Measurements from ENCODE around the gene KRT25.
"Not testable (repeated sequence)": the region's sequence is repeated elsewhere in the genome, so short reads cannot be mapped to it uniquely, and the experiment has no call there.

Gene KRT25

DNA sequence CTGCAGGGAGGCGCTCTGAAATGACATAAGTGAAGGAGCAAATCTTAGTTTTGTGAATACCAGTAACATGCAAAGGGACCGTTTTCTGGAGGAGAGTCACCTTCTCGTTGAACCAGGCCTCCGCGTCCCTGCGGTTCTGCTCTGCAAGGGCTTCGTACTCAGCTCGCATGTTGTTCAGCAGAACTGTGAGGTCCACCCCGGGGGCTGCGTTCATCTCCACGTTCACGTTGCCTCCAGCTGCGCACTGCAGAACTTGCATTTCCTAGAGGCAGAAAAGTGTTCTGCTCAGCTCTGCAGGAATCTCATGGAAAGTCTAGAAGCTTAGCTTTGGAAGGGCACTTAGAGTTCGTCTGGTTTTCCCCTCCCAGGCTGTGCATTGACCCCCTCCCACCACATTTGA, 4.1 kb downstream of the KRT25 start:
- no peak for DNase-seq (ENCODE audit: low spot score)

DNA sequence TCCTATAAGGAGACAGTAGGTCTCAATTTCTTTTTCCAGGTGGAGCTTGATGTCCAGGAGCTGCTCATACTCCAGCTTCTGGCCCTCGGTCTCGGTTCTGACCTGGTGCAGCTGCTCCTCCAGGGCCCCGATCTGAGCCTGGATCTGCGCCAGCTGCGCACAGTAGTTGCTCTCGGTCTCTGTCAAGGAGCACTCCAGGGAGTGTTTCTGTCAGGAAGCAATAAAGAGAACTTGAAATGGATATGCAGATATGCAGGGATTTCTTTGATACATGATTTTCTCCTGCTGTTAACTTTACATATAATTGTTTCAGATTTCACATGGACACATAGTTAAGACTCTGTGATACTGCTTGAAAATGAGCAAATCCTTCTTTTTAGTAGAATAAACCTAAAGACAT, 4.7 kb downstream of the KRT25 start:
- no peak for DNase-seq (ENCODE audit: low spot score)

- DNase-seq (ENCODE audit: low spot score), result not testable (repeated sequence)
These were observed 6.5 kb downstream of the KRT25 start for GRCh38 chr17:40748666-40749065.

- no peak for DNase-seq (ENCODE audit: low spot score)
These were observed 16.6 kb downstream of the KRT25 start for GRCh38 chr17:40738553-40738952.

GRCh38 chr17:40735016-40735415, 20.1 kb downstream of the KRT25 start:
- no peak for DNase-seq (ENCODE audit: low spot score)

GRCh38 chr17:40734018-40734417, 21.1 kb downstream of the KRT25 start:
- no peak for DNase-seq (ENCODE audit: low spot score)

DNA sequence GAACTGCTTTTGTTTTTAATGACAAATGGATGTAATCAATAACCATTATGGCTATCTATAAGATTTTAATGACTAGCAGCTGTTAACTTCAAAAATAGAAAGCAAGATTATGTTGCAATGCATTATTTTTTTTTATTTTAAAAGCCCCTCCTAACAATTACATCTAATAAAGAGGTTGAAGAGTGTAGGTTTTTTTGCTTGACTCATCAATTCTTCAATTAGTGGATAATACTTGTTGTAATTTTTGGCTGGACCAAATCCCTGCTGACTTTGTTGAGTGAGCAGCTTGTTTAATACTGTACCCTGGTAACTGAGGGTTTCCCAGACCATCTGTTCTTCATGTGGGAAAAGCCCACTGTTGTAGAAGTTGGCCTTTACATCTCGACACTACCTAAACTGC, 24.2 kb downstream of the KRT25 start:
- no peak for DNase-seq (ENCODE audit: low spot score)

GRCh38 chr17:40727447-40728231, 27.5 kb downstream of the KRT25 start:
- DNase-seq (ENCODE audit: low spot score), result peak; percentile 50

DNA sequence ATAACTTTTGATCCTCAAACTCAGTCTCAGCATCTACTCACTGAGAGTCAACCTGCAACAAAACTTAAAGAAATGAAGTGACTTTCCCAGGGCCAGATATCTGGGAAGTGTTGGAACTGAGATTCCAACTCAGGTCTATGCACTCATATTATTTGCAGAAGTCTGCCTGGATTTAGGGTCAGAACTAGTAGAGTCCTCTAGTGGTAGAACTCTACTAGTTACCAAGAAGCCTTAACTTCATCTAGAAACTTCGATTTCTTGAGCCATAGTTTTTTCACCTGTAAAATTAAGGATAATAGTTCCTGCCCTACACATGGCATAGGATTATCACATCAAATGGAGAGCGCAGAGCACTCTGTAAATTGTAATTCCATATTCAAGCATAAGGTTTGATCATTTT, 28.2 kb downstream of the KRT25 start:
- peak; percentile 21 for DNase-seq (ENCODE audit: low spot score)

GRCh38 chr17:40724656-40725055, 30.5 kb downstream of the KRT25 start:
- DNase-seq (ENCODE audit: low spot score), result no peak

GRCh38 chr17:40722241-40722640, 32.9 kb downstream of the KRT25 start:
- DNase-seq (ENCODE audit: low spot score), result no peak

GRCh38 chr17:40720899-40721298, 34.2 kb downstream of the KRT25 start:
- DNase-seq (ENCODE audit: low spot score), result no peak

- DNase-seq (ENCODE audit: low spot score), result no peak
These were observed 36.2 kb downstream of the KRT25 start for GRCh38 chr17:40718930-40719329.

DNA sequence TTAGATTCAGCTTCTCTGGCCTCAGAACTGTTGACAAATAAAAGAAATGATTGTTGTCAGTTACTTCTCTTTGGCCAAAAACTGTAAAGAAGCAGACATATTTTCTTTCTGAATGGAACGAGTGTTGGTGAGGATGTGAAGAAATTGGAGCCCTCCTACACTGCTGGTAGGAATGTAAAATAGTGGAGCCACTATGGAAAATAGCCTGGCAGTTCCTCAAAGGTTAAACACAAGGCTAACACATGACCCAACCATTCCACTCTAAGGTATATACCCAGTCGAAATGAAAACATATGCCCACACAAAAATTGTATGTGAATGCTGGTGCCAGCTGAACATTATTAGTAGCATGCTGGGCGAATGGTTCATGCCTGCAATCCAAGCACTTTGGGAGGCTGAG, 37.4 kb downstream of the KRT25 start:
- no peak for DNase-seq (ENCODE audit: low spot score)

GRCh38 chr17:40714473-40714872, 40.7 kb downstream of the KRT25 start:
- DNase-seq (ENCODE audit: low spot score), result no peak

DNA sequence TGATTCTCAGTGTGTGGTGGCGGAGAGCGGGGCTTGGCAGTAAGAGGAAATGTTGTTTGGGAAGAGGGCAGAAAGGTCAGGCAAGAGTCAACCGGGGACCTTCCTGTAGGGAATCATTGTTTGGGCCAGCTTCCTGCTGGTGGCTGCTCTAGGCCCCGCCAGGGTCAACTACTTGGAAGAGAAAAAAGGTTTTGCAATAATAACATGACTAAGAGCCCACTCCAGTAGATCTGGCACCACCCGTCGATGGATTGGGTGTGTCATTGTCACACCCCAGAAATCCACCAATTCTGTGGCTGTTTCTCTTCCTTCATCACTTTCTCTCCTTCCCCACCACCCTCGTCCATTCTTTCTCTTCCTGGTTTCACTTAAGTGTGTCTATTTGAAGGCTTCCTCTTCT, 47.4 kb downstream of the KRT25 start:
- no peak for DNase-seq (ENCODE audit: low spot score)

DNA sequence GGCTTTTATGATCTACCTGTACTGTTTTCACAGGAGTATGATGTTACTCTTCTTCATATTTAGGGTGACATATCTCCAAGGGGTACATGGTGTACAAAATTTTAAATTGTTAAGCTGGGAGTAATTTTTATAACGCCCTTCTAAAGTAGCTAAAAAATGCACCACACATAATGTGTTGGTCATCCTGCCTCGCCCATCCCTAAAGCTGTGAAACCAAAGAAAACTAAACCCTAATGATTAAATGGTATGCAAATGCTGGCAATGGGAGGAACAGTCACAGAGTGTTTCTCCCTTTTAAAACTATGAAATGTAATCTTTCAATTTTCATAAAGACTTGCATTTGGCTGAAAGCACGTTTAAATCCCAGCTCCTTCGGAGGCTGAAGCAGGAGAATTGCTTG, 49.5 kb downstream of the KRT25 start:
- no peak for DNase-seq (ENCODE audit: low spot score)

- DNase-seq (ENCODE audit: low spot score), result no peak
These were observed 51.5 kb downstream of the KRT25 start, which contains the start of gene KRT24 for GRCh38 chr17:40703652-40704051. Gene KRT24, minus strand, starts transcription at chr17:40703752. Its CDS starts 59 bp downstream, at chr17:40703693.

DNA sequence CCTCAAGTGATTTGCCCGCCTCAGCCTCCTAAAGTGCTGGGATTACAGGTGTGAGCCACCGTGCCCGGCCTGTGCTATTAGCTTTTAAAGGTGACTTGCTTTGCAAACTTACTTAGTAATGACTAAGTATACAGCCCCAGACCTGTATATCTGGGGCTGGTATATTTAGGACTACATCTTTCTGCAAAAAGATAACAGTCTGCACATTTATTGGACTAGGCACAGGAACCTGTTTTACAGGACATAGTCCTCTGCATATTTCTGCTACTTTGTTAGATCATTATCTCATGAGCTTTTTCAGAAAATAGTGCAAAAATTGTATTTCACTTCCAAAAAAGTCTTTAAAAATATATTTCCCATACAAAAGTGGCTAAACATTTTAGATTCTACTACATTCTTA, 52.9 kb downstream of the KRT25 start:
- DNase-seq (ENCODE audit: low spot score), result no peak

GRCh38 chr17:40699853-40700252, 55.3 kb downstream of the KRT25 start:
- DNase-seq (ENCODE audit: low spot score), result no peak

- no peak for DNase-seq (ENCODE audit: low spot score)
These were observed 55.8 kb downstream of the KRT25 start for GRCh38 chr17:40699371-40699770.

Measured in NAMALWA (cell line).